Stimulated activated CD8-positive, alpha-beta memory T cell treated with anti-CD3 and anti-CD28 coated beads, Interleukin-15, amount 100 ng/mL, for 48 hours (primary cell): ENCODE results near the gene RAB8A.
"Not testable (repeated sequence)": the region's sequence is repeated elsewhere in the genome, so short reads cannot be mapped to it uniquely, and the experiment has no call there.

Source experiments
- DNase-seq, 2 donors: peaks; one replicate each; pipeline ENCODE4 v3.0.0-alpha.2; 2020; ENCODE audit warnings: low read depth in 2 of 2

RAB8A gene

GRCh38 chr19:16178866-16179265 is 67.2 kb downstream of the RAB8A start:
- not testable (repeated sequence) for DNase-seq

GRCh38 chr19:16180611-16181010 is 68.9 kb downstream of the RAB8A start:
- no peak for DNase-seq
